GM20000 (cell line): Measurements from ENCODE around the gene PMPCA.

ENCODE experiments used
- DNase-seq: peaks from one replicate; pipeline ENCODE4 v3.0.0; 2012; ENCODE audit warnings: low spot score
- CTCF ChIP-seq: IDR thresholded peaks from 2 replicates; pipeline ENCODE4 v1.5.1; 2012; ENCODE audit warnings: mild to moderate bottlenecking, control low read depth; ENCODE audit errors: extremely low read depth, missing control alignments

PMPCA gene

GRCh38 chr9:136431782-136432350, 21.4 kb downstream of the PMPCA start:
- no peak for TF ChIP-seq CTCF
- no peak for DNase-seq

- no peak for DNase-seq
- TF ChIP-seq CTCF = no peak
Observed at GRCh38 chr9:136432591-136432990, 22.1 kb downstream of the PMPCA start.

GRCh38 chr9:136433043-136433715, 22.7 kb downstream of the PMPCA start:
- no peak for DNase-seq
- no peak for TF ChIP-seq CTCF

- DNase-seq = no peak
- no peak for TF ChIP-seq CTCF
Observed at GRCh38 chr9:136433849-136434579, 23.6 kb downstream of the PMPCA start.

GRCh38 chr9:136434580-136435169, 24.2 kb downstream of the PMPCA start:
- no peak for TF ChIP-seq CTCF
- DNase-seq = no peak

- no peak for TF ChIP-seq CTCF
- no peak for DNase-seq
Observed at GRCh38 chr9:136436055-136436634, 25.7 kb downstream of the PMPCA start.
